SK-N-MC (cell line): ENCODE data around the gene HNRNPF.

Source experiments
- EZH2 ChIP-seq: fragments of 200-600 bp; sonication (generic); IDR thresholded peaks from one replicate; pipeline ENCODE4 v1.6.1; 2017; ENCODE audit warnings: antibody characterized with exemption
- POLR2AphosphoS5 ChIP-seq: IDR thresholded peaks from 2 replicates; pipeline ENCODE4 v1.6.1; 2012; ENCODE audit warnings: mild to moderate bottlenecking, low read depth, low read length, borderline replicate concordance

DNA sequence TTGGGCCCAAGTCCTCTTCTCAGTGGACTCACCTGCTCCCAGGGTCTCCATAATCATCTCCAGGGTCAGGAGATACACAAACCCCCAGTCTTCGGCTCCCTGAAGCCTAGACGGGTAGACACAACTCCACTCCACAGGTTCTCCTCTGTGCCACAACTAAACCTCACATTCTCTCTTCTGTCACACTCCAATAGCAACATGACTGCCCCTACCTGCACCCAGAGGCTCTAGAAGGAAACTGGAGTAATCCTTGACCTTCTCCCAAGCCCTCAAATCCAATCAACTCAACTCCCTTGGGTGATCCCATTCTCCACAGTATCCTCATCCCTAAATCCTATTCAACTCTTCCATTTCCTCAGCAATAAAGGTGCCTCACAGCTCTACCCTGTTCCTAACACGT lies 16.2 kb downstream of the HNRNPF start:
- no peak for TF ChIP-seq EZH2
- TF ChIP-seq POLR2AphosphoS5, result no peak
